ENCODE measurements around the gene ANKRD18B.
"Not testable (repeated sequence)": the region's sequence is repeated elsewhere in the genome, so short reads cannot be mapped to it uniquely, and the experiment has no call there.

ANKRD18B gene

DNA sequence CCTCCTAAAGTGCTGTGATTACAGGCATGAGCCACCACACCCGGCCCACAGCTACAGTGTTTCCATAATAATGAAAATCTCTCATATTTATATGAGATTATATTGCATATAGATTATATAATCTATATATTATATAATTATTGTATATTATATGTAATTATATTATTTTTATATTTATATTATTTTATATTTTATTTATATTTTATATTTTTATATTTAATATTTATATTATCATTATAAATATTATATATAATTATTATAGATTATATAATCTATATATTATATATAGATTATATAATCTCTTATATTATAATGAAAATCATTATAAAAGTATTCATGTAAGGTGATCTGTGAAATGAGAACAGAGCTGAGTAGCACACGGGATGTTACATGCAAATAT, 11.5 kb downstream of the ANKRD18B start:
- DNase-seq, result no peak

DNA sequence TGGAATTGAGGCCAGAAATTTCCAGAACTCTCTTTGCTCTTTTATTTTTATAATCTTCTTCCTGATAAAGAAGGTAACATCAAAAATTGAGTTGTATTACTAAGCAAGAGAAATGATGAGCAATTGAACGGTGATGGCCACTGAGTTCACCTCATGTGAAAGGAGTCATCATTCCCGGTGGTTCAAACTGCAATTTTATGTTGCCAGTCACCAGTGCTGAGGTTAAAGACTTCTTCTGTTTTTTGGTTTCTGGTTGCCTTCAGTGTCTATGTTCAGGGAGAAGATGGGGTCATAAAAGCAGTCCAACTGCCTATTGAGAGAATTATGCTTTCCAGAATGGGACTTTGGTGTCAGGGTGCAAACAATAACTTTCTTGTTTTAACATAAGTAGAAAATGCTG, 19.4 kb downstream of the ANKRD18B start:
- not testable (repeated sequence) for DNase-seq

- not testable (repeated sequence) for DNase-seq
Measured at GRCh38 chr9:33545715-33546114, 21.7 kb downstream of the ANKRD18B start.

DNA sequence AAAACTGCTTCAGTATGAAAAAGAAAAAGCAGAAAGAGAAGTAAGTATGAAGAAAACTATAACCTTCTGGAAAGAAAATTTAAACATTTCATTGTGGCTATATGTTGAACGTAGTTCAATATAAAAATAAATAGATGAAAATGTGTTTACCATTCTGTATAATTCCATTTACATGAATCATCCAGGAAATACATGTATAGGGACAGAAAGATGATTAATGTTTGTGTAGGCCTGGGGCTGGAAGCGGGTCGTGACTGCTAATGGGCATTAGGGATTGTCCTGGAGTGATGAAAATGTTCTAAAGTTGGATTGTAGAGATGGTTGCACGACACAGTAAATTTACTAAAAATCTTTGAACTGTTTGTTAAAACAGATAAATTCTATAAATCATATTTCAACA, 24.8 kb downstream of the ANKRD18B start:
- DNase-seq, result not testable (repeated sequence)

DNA sequence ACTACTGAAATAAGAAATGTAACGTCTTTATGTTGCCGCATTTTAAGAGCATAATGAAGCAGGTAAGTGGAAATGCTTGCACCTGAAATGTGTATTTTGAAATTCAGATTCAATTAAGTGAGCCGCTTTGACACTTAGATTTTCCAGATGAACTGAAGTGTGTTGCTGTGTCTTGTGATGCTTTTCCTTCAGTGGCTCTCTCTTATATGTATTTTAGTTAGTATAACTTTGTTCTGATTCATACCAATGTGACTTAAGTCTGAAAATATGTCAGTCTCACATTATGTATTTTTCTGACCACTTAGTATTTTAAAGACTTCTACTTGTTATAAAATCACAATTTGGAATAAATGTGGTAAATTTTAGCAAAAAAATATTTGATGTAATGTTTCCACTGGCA, 25.4 kb downstream of the ANKRD18B start:
- not testable (repeated sequence) for DNase-seq

GRCh38 chr9:33551183-33551582, 27.1 kb downstream of the ANKRD18B start:
- DNase-seq, result not testable (repeated sequence)

DNA sequence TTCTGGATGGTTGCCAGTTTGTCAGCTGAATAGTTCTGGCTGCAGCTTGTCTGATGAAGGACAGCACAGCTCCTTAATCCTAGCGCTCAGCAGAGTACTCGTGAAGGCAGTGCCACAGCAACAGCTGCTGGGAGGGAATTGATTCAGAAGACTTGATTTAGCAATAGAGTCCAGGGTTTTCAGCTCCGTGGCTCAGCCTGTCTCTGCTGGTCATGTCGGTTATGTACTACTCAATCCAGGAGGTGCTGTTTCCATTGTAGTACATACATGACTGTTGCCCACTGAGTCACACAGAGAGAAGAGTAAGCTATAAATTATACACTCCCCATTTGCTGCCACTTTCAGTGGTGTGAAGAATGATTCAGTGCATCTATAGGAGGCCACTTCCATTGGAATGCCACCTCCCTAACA, 28.3 kb downstream of the ANKRD18B start:
- not testable (repeated sequence) for DNase-seq

GRCh38 chr9:33560217-33560616, 36.2 kb downstream of the ANKRD18B start:
- DNase-seq, result not testable (repeated sequence)

DNA sequence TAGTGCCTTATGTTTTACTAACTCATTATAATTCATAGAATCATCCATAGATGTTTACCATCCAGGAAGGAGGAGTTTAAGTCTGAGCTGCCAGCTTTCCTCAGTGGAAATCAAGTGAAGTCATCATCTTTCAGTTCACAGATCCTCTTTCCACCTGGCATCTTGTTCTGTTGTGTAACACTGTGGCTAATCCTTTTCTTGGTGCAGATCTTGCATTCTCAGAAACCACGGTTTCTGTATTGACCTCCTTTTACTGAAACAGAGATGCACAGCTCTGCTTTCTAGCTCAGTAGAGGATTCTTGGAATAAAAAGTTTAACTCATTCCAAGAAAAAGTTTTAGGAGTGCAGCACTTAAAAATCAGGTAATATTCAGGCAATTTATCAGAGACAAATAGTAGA, 38.1 kb downstream of the ANKRD18B start:
- not testable (repeated sequence) for DNase-seq

GRCh38 chr9:33567776-33568175, 43.7 kb downstream of the ANKRD18B start:
- DNase-seq, result not testable (repeated sequence)

DNA sequence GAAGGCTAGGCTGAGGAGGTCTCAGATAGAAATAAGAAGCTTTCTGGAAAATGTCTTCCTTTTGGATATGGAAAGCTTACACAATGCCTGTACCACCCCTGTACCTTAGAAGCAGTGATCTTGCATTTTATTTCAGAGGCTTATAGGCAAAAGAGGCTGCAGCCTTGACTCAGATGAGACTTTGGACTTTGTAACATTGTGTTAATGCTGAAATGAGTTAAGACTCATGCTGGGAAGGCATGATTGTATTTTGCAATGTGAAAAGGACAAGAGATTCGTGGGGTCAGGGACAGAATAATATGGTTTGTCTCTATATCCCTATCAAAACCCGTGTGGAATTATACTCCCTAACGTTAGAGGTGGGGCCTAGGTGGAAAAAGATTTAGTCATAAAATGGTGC, 53.7 kb downstream of the ANKRD18B start:
- DNase-seq, result not testable (repeated sequence)

DNA sequence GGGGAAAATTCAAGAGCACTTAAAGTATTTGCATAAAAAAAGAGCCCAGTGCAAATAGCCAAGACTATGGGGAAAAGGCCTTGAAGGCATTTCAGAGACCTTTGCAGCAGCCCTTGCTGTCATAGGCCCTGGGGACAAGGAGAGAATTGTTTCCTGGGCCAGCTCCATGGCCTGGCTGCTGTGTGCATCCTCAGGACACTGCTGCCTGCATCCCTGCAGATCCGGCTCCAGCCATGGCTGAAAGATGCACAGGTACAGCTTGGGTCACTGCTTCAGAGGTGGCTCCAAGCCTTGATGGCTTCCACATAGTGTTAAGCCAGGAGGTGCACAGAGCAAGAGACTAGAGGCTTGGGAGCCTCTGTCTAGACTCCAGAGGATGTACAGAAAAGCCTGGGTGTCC, 55.9 kb downstream of the ANKRD18B start:
- not testable (repeated sequence) for DNase-seq

DNA sequence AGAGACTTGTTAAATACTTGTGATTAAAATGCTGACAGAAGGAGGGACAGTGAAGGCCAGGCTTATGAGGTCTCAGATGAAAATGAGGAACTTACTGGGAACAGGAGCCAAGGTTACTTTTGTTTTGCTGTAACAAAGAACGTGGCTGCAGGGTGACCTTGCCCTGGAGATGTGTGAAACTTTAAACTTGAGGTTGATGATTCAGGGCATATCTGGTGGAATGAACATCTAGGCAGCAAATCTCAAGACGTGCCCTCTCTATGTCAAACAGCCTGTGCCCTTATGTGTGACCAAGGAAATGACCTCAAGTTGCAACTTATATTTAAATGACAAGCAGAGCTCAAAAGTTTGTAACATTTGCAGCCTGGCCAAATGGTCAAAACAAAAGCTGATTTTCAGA, 58.6 kb downstream of the ANKRD18B start:
- not testable (repeated sequence) for DNase-seq

GRCh38 chr9:33586128-33586527, 62.1 kb downstream of the ANKRD18B start:
- DNase-seq, result not testable (repeated sequence)

DNA sequence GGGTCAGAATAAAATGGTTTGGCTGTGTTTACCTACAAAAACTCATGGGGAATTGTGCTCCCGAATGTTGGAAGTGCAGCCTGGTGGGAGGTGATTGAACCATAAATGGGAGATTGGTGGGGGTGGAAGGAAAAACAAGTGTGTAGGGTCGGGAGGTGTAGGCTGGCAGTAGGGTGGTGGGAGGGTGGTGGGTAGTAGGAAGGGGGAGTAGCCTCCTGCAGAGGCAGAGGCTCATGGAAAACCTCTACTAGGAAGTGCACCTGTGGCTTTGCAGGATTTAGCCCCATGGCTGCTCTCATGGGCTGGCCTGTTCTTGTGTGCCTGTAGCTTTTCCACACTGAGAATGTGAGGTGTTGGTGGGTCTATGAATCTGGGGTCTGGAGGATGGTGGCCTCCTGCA, 63.7 kb downstream of the ANKRD18B start:
- DNase-seq, result not testable (repeated sequence)

- DNase-seq, result not testable (repeated sequence)
Measured at GRCh38 chr9:33588876-33589275, 64.8 kb downstream of the ANKRD18B start.

GRCh38 chr9:33590857-33591256, 66.8 kb downstream of the ANKRD18B start:
- DNase-seq, result not testable (repeated sequence)

DNA sequence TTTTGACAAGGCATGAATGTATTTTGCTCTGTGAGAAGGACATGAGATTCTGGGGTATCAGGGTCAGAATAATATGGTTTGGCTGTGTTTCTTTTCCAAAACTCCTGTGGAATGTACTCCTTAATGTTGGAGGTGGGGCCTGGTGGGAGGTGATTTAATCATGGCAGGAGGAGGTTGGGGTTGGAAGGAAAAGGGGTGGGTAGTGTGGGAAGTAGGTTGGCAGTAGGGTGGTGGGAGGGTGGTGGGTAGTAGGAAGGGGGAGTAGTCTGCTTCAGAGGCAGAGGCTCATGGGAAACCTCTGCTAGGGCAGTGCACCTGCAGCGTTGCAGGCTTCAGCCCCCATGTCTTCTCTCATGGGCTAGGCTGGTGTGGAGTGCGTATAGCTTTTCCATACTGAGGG, 72.9 kb downstream of the ANKRD18B start:
- not testable (repeated sequence) for DNase-seq

DNA sequence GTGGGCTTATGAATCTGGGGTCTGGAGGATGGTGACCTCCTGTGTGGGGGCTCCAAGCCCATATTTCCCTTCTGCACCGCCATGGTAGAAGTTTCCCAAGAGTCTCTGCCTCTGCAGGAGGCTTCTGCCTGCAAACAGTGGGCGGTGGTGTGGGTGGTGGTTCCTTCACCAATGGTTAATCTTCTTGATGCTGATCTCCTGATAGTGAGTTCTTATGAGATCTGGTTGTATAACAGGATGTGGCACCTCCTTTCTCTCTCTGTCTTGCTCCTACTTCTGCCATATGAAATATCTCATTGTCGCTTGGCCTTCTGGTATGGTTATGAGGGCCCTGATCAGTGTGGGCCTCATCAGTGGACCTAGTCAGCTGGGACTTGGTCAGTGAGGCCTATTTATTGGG, 73.3 kb downstream of the ANKRD18B start:
- DNase-seq, result not testable (repeated sequence)

GRCh38 chr9:33598796-33599379, 74.8 kb downstream of the ANKRD18B start:
- DNase-seq, result not testable (repeated sequence)

GRCh38 chr9:33600911-33601310, 76.9 kb downstream of the ANKRD18B start:
- DNase-seq, result not testable (repeated sequence)

- DNase-seq, result not testable (repeated sequence)
Measured at GRCh38 chr9:33604249-33604648, 80.2 kb downstream of the ANKRD18B start.

GRCh38 chr9:33604936-33605335, 80.9 kb downstream of the ANKRD18B start:
- not testable (repeated sequence) for DNase-seq

DNA sequence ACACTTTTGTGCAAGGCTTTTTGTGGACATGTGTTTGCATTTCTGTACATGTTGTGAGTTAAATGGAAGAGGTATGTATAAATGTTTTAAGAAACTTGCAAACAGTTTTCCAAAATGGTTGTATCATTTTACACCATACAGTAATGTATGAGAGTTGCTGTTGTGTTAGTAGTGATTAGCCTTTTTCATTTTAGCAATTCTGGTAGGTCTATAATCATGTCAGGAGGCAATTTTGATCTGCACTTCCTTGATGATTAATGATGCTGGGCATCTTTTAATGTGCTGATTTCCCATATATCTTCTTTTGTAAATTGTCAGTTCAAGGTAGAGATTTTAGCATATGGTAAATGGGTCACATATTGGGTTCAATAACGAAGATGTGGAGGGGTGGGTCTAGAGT, 87.3 kb downstream of the ANKRD18B start:
- DNase-seq, result no peak

DNA sequence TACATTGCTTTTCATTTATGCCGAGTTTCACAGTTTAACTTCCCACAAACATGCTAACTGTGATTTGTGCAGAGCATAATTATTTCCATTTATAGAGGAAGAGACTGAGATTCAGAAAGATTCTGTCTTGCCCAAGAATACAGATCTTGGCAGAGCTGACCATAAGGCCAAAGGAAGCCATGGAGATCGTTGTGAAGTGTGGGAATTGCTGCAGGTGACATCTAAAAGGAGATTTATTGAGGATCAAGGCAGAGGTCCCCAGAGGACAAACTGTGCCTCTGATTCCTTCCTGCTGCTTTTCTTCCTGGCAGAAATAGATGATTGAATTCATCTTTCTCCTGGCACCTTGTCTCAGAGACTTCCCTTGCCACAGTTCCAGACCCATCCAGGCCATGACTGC, 88.4 kb downstream of the ANKRD18B start:
- not testable (repeated sequence) for DNase-seq

Data from activated gamma-delta T cell (primary cell).